ENCODE data around the gene SARS2.
A peak's percentile ranks its signal among the peaks of the same experiment; 100 is the strongest.
"Not testable (repeated sequence)": the region's sequence is repeated elsewhere in the genome, so short reads cannot be mapped to it uniquely, and the experiment has no call there.

The SARS2 gene

GRCh38 chr19:38945562-38946228 lies 15.1 kb upstream of the SARS2 start:
- no peak for DNase-seq

- peak; percentile 77 for DNase-seq
These were observed 14.5 kb upstream of the SARS2 start for GRCh38 chr19:38944981-38945506.

- DNase-seq, result no peak
These were observed 12.1 kb upstream of the SARS2 start for GRCh38 chr19:38942471-38943181.

- no peak for DNase-seq
These were observed 11.4 kb upstream of the SARS2 start for GRCh38 chr19:38941979-38942378.

- not testable (repeated sequence) for DNase-seq
These were observed 10.9 kb upstream of the SARS2 start for GRCh38 chr19:38941466-38941865.

- DNase-seq, result no peak
These were observed 9.4 kb upstream of the SARS2 start for GRCh38 chr19:38939957-38940356.

- DNase-seq, result no peak
These were observed 3.0 kb upstream of the SARS2 start for GRCh38 chr19:38933544-38933943.

- DNase-seq, result no peak
These were observed 2.0 kb upstream of the SARS2 start for GRCh38 chr19:38932425-38933179.

GRCh38 chr19:38931521-38931793 lies 894 bp upstream of the SARS2 start:
- DNase-seq, result no peak

- DNase-seq, result peak; percentile 100
These were observed 385 bp upstream of the SARS2 start, which contains the start of gene MRPS12 for GRCh38 chr19:38930776-38931520. Gene MRPS12, plus strand, starts transcription at chr19:38930944. Its CDS starts 351 bp downstream, at chr19:38931295.

- no peak for DNase-seq
These were observed 2.1 kb downstream of the SARS2 start for GRCh38 chr19:38928391-38929001.

GRCh38 chr19:38924388-38924787 lies 6.2 kb downstream of the SARS2 start:
- DNase-seq, result no peak

GRCh38 chr19:38922482-38922881 lies 8.1 kb downstream of the SARS2 start:
- no peak for DNase-seq

- DNase-seq, result no peak
These were observed 8.9 kb downstream of the SARS2 start for GRCh38 chr19:38921420-38922274.

GRCh38 chr19:38920602-38921419 lies 9.8 kb downstream of the SARS2 start:
- no peak for DNase-seq

- DNase-seq, result no peak
These were observed 10.5 kb downstream of the SARS2 start for GRCh38 chr19:38919837-38920601.

GRCh38 chr19:38918526-38918925 lies 12.0 kb downstream of the SARS2 start:
- no peak for DNase-seq

GRCh38 chr19:38917921-38918491 lies 12.6 kb downstream of the SARS2 start:
- peak; percentile 95 for DNase-seq

- DNase-seq, result no peak
These were observed 13.0 kb downstream of the SARS2 start for GRCh38 chr19:38917516-38917915.
